ENCODE data around the gene PLA2G12A. TPM values are rescaled to one million over a fixed set of nuclear protein-coding genes. Genes with fewer than 3 reads are reported as not detected.

The PLA2G12A gene
- total RNA-seq (16.6 and 21.6 TPM in 2 replicates), polyA plus RNA-seq (13.7 and 27.1 TPM in 2 replicates), polyA minus RNA-seq (37.8 and 93.2 TPM in 2 replicates), Bru-seq, nascent RNA (percentile 66 among the genes with signal in this experiment), BruChase-seq, experiment 1, labeled RNA remaining after a 6-hour chase (percentile 90 among the genes with signal in this experiment), BruChase-seq, experiment 2, labeled RNA remaining after a 2-hour chase (percentile 83 among the genes with signal in this experiment)
- 9.3 and 12.6 TPM in 2 replicates for polyA plus RNA-seq (2011; cell fraction: cytosol; rRNA removed)
- 5.9 and 7.1 TPM in 2 replicates for polyA plus RNA-seq (2011; cell fraction: nucleus; rRNA removed)
- polyA plus RNA-seq (2012): 18.9 and 25.3 TPM in 2 replicates
- 33.9 TPM for polyA minus RNA-seq (2011; cell fraction: cytosol; rRNA and poly(A)+ RNA removed)
- polyA minus RNA-seq (2011; cell fraction: nucleus; rRNA and poly(A)+ RNA removed): 5.6 and 27.2 TPM in 2 replicates
- long read RNA-seq, full-length matches to known transcripts: 57 of 57 reads
- long read RNA-seq, partial matches to known transcripts: 0 of 57 reads
- long read RNA-seq, other reads (novel, unspliced or antisense): 0 of 57 reads

GRCh38 chr4:109729718-109730618 lies at the start of gene PLA2G12A:
PLA2G12A (minus strand) TSS chr4:109730070; CDS start chr4:109729809, 261 bp downstream.
- ChIA-PET POLR2A (no interaction called here), CTCF (interaction anchor here (1.0 to 2.1 kb wide), 6 partner anchors 19 to 302 kb away, joined by 3 to 8 read pairs (median 4); partner anchors contain the start of genes CASP6 and SEC24B)
- Histone ChIP-seq H3K4me2 (ENCODE audit: insufficient read depth, low read length) (peak within 1 kb of the TSS; percentile 93), H3K4me3 (replicated peaks in 1 of 3; ENCODE audit: insufficient read depth in 1 of 3, low read depth in 1 of 3, low read length in 3 of 3) (peak within 1 kb of the TSS; percentile 86 to 92 (median 86)), H2AFZ (ENCODE audit: low read depth, low read length) (peak within 1 kb of the TSS; percentile 100), H3K9ac (replicated peaks; ENCODE audit: extremely low read depth, insufficient read depth, low read length) (peak within 1 kb of the TSS; percentile 76), H3K9me3 (replicated peaks; ENCODE audit: control insufficient read depth, insufficient read depth, low read length) (no peaks in the 10 kb centered on the region), H4K20me1 (replicated peaks; ENCODE audit: control insufficient read depth, extremely low read depth, insufficient read depth, low read length) (no peaks in the 10 kb centered on the region), H3K27me3 (ENCODE audit: control insufficient read depth in 2 of 2, insufficient read depth in 2 of 2, low read length in 2 of 2) (no peaks in the 10 kb centered on the region), H3K9me1 (replicated peaks; ENCODE audit: control insufficient read depth, extremely low read depth, insufficient read depth, low read length) (no peaks in the 10 kb centered on the region), H3K4me1 (ENCODE audit: control insufficient read depth, extremely low read depth, insufficient read depth, low read length) (peaks cover 9% of the 10 kb centered on the region), H3K36me3 (ENCODE audit: control insufficient read depth in 2 of 2, extremely low read depth in 1 of 2, insufficient read depth in 2 of 2, low read length in 2 of 2) (no peaks in the 10 kb centered on the region), H3K27ac (ENCODE audit: insufficient read depth, low read depth, low read length) (peak within 1 kb of the TSS; percentile 48), H3K79me2 (ENCODE audit: control insufficient read depth, insufficient read depth, low read length) (no peaks in the 10 kb centered on the region)
- intact Hi-C loops (cut with micrococcal nuclease) (loop anchor here (1.0 to 2.0 kb wide), 4 partner anchors 27 to 297 kb away; partner anchors contain the start of genes CASP6, GAR1 and SEC24B), dilution Hi-C loops (cut with MboI; ENCODE audit: extremely low pct_ligation_motif_present, low sequenced_read_pairs) (no loop called here)
- TSS peak; percentile 70 for BruUV-seq (replicated peaks)
- TF ChIP-seq POLR2A (IDR thresholded peaks at IDR 0.05; ENCODE audit: low read depth, low read length) (no peak), POLR2AphosphoS5 (IDR thresholded peaks at IDR 0.05; ENCODE audit: insufficient read depth, low read depth, low read length) (peak; percentile 30), MAX (IDR thresholded peaks at IDR 0.05; ENCODE audit: insufficient read depth, insufficient read length) (peak; percentile 58), JUN (IDR thresholded peaks at IDR 0.05; ENCODE audit: borderline replicate concordance, insufficient read depth, insufficient read length, low read depth) (no peak), MYC (IDR thresholded peaks at IDR 0.05; ENCODE audit: low read depth, low read length) (no peak), GATA2 (IDR thresholded peaks at IDR 0.05; ENCODE audit: insufficient read depth, insufficient read length, low read depth, low read length) (no peak), CTCF (IDR thresholded peaks at IDR 0.05; ENCODE audit: extremely low read depth in 1 of 2, insufficient read depth in 1 of 2, low read depth in 1 of 2, low read length in 2 of 2) (no peak)
- FAIRE-seq (peak; percentile 75), DNase-seq (ENCODE audit: low read depth, low spot score) (peak; percentile 75)

Measured in endothelial cell of umbilical vein (primary cell).